Heart left ventricle (tissue), 16 donors: ENCODE measurements around the gene RBMS2. TPM values are rescaled to one million over a fixed set of nuclear protein-coding genes. Genes with fewer than 3 reads are reported as not detected.
"Not testable (repeated sequence)": the region's sequence is repeated elsewhere in the genome, so short reads cannot be mapped to it uniquely, and the experiment has no call there.

Experiments used
- ATAC-seq, 4 donors: fragments of 200-7000 bp; cut with Tn5 transposase; one replicate each; pipeline ENCODE4 v1.9.1; 2020 to 2022; ENCODE audit warnings: moderate library complexity in 4 of 4, mild to moderate bottlenecking in 3 of 4, moderate number of reproducible peaks in 1 of 4
- DNase-seq, 5 donors: peaks; one replicate each; pipeline ENCODE4 v3.0.0-alpha.2; 2020
- H3K27ac ChIP-seq, 12 donors: fragments of 200-600 bp; sonication (generic) in 4 of 12; one replicate each; pipeline versions ENCODE4 v1.5.0 to v1.8.0; 2016 to 2022; ENCODE audit warnings: mild to moderate bottlenecking in 2 of 12
- H3K27me3 ChIP-seq, 9 donors: fragments of 200-600 bp; sonication (generic) in 2 of 9; one replicate each; pipeline versions ENCODE4 v1.5.1 to v1.8.0; 2016 to 2022; ENCODE audit warnings: mild to moderate bottlenecking in 3 of 9
- H3K36me3 ChIP-seq, 9 donors: fragments of 200-600 bp; sonication (generic) in 2 of 9; one replicate each; pipeline versions ENCODE4 v1.5.0 to v1.8.0; 2018 to 2022; ENCODE audit warnings: mild to moderate bottlenecking in 2 of 9
- H3K4me1 ChIP-seq, 12 donors: fragments of 200-600 bp; sonication (generic) in 4 of 12; one replicate each; pipeline versions ENCODE4 v1.5.0 to v1.8.0; 2016 to 2022; ENCODE audit warnings: mild to moderate bottlenecking in 3 of 12
- H3K4me3 ChIP-seq, 12 donors: fragments of 200-600 bp; sonication (generic) in 4 of 12; one replicate each; pipeline versions ENCODE4 v1.5.0 to v1.8.0; 2017 to 2022; ENCODE audit warnings: mild to moderate bottlenecking in 9 of 12, moderate library complexity in 4 of 12
- H3K9me3 ChIP-seq, 12 donors: fragments of 200-600 bp; sonication (generic) in 4 of 12; one replicate each; pipeline versions ENCODE4 v1.5.0 to v1.8.0; 2016 to 2022; ENCODE audit warnings: mild to moderate bottlenecking in 1 of 12
- CTCF ChIP-seq, 12 donors: fragments of 200-600 bp; sonication (generic) in 4 of 12; IDR thresholded peaks; one replicate each; pipeline versions ENCODE4 v1.5.0 to v1.8.0; 2018 to 2022; ENCODE audit warnings: antibody characterized with exemption in 12 of 12, mild to moderate bottlenecking in 5 of 12
- POLR2A ChIP-seq, 2 donors: fragments of 450-650 bp; IDR thresholded peaks; one replicate each; pipeline ENCODE4 v1.6.1; 2017; ENCODE audit warnings: antibody characterized with exemption in 2 of 2, mild to moderate bottlenecking in 2 of 2, moderate library complexity in 2 of 2
- whole genome bisulfite sequencing, 4 donors: extraction: QIAGEN DNeasy Blood & Tissue Kit in 2 of 4; methylation state at CpG; one replicate each; pipeline versions ENCODE4 v1.1.5 to v1.1.7; 2013 to 2018; 5-methylcytosine and 5-hydroxymethylcytosine counted together
- intact Hi-C, 10 donors: fragments of 100-400 bp; cut with DNase I; formaldehyde crosslinking; loops; one replicate each; pipeline versions ENCODE4 v1.11.1 to v1.14.2; 2022
- polyA plus RNA-seq, 2 donors: library from polyadenylated mRNA; stranded (reverse); fragments of 200-250 nt; gene quantifications; one replicate each; pipeline ENCODE4 v1.2.3, GENCODE V29; 2013
- total RNA-seq, 9 donors: library from RNA; depleted of rRNA in 2 of 9; stranded (reverse); fragments of >200 nt in 2 of 9; fragmentation: NEBNext Ultra II Directional in 3 of 9; extraction: Animal tissue kit (Norgen Biotek cat#: 25700) in 3 of 9; gene quantifications; one replicate each; pipeline versions ENCODE4 v1.1.0 to v1.2.4, GENCODE V29; 2016 to 2023
- donor health status: ischemic (EF 13 %, LVEDD 7.1; RV severe dilation, severe dysfunction).
- donor health status: healthy with polysubstance abuse.
- donor health status: DM: no; HTN: yes; CAD: no.
- donor health status: DM: no; HTN: no; CAD: no.
- donor health status: ischemic (EF 25% LVEDD 6.9; RV normal size, moderate dysfunction).
- donor health status: ischemic (EF 25% LVEDD 5.7; RV mildly dilated, moderate dysfunction).
- donor health status: healthy.
- donor health status: DM: yes; HTN: yes; CAD: no.
- donor health status: ischemic (EF 35%, LVEDD 5.7; RV mildly dilated, moderate dysfunction).
- donor health status: nonischemic (EF 11% LVEDD 7.7; RV severe dilation, severe dysfunction).
- donor health status: DM: yes; HTN: yes; CAD: no.
- donor health status: PGD.
- donor health status: ischemic (EF 29% LVEDD 5.4; RV normal size, mild dysfunction).
- donor health status: nonischemic (EF 23%, LVEDD 6.1; RV moderate dilation, normal function).

Gene RBMS2
- total and polyA plus RNA-seq, 11 donors = 8.8 to 37.3 (median 29.1) TPM

- Histone ChIP-seq H3K4me3 (no peak overlapping the region), H3K36me3 (no peaks in the 10 kb centered on the region), H3K9me3 (no peaks in the 10 kb centered on the region), H3K27me3 (peaks cover 0 to 25% (median 0%) of the 10 kb centered on the region in 9 donors), H3K4me1 (peaks cover 0 to 22% (median 9%) of the 10 kb centered on the region in 12 donors), H3K27ac (no peak overlapping the region)
- TF ChIP-seq CTCF (IDR thresholded peaks at IDR 0.05) = no peak
- TF ChIP-seq POLR2A (IDR thresholded peaks at IDR 0.05) = no peak
- ATAC-seq (no peak), DNase-seq (no peak)
- intact Hi-C loops = no loop called here
- 78 to 87% (median 85%) methylated on average over 12 of the region's 12 CpGs for whole genome bisulfite sequencing, 4 donors
Measured at GRCh38 chr12:56486694-56487093, 34.9 kb upstream of the RBMS2 start.

- 6 to 22% (median 7%) methylated on average over 22 to 44 of the region's 44 CpGs for WGBS, 4 donors
- ATAC-seq = peak; percentile 32 to 61 (median 50)
- Histone ChIP-seq H3K4me3 (peak overlapping the region; percentile 21 to 83 (median 66)), H3K4me1 (peaks cover 0 to 22% (median 9%) of the 10 kb centered on the region in 12 donors), H3K36me3 (no peaks in the 10 kb centered on the region), H3K9me3 (no peaks in the 10 kb centered on the region), H3K27me3 (peaks cover 0 to 25% (median 0%) of the 10 kb centered on the region in 9 donors), H3K27ac (peak overlapping the region in 1 of 12 donors; percentile 18)
- peak in 3 of 5 donors; percentile 25 to 67 (median 49) for DNase-seq
- TF ChIP-seq CTCF (IDR thresholded peaks at IDR 0.05) (no peak), POLR2A (IDR thresholded peaks at IDR 0.05) (no peak)
- intact Hi-C loops = no loop called here
Measured at GRCh38 chr12:56487448-56488040, 34.1 kb upstream of the RBMS2 start.

DNA sequence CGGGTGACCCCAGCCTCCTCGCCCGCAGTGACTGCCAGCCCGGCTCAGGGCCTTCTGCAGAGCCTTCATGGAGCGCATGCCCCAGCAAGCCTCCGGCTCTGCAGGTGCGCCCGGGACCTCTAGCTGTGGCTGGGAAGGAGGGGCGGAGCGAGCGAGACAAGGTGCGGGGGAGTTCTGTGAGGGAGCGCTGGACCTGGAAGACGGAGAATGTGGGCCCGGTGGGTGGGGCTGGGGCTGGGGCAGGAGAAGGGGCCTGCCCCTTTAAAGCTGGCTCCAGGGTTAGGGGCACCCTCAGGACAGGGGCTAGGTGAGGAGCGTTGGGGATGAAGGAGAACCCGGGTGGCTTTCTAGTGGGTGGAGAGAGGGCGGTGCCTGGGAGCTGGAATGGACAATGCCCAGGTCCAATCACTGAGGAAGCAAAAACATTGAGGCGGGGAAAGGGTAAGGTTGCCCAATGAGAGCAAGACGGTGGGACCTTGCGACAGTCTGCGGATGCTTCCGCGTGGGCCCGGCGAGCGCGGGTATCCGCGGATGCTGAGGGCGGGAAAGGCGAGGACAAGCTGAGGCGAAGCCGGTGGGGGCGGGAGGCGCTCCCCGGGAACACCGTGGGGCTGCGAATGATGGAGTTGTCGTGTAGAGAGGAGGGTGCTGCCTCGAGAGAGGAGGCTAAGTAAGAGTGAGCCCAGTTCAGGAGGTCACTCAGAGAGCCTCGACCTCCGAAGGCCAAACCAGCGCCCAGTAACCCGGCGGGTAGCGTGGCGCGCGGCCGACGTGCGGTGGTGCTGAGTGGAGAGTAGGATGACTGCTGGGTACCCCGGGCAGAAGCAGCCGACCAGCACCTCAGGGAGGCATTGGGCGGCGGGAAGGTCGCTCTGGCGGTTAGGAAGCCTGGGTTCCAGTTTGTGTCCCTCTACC lies 33.3 kb upstream of the RBMS2 start, which contains the start of gene GLS2:
TSS of gene GLS2 (minus strand) at position 121 of the 915 bp plus-strand sequence. CDS start at position 78, 43 bp downstream.
- peak within 1 kb of the TSS in 2 of 12 donors; percentile 11 to 18 for H3K27ac ChIP-seq
- H3K4me3 ChIP-seq = peak within 1 kb of the TSS; percentile 21 to 83 (median 66)
- ATAC-seq = peak; percentile 91 to 99 (median 98)
- no peaks in the 10 kb centered on the region for H3K9me3 ChIP-seq
- H3K36me3 ChIP-seq = no peaks in the 10 kb centered on the region
- H3K4me1 ChIP-seq = peaks cover 0 to 22% (median 9%) of the 10 kb centered on the region in 12 donors
- 13 to 19% (median 18%) methylated on average over 44 to 59 of the region's 59 CpGs for WGBS, 4 donors
- DNase-seq = peak; percentile 78 to 82 (median 81)
- peaks cover 0 to 29% (median 0%) of the 10 kb centered on the region in 9 donors for H3K27me3 ChIP-seq
- intact Hi-C loops = no loop called here
- TF ChIP-seq POLR2A (IDR thresholded peaks at IDR 0.05) = no peak

GRCh38 chr12:56490360-56490759 lies 31.3 kb upstream of the RBMS2 start:
- H3K9me3 ChIP-seq = no peaks in the 10 kb centered on the region
- H3K27ac ChIP-seq = no peak overlapping the region
- no peak overlapping the region for H3K4me3 ChIP-seq
- H3K4me1 ChIP-seq = peaks cover 0 to 22% (median 9%) of the 10 kb centered on the region in 12 donors
- no peak for TF ChIP-seq POLR2A (IDR thresholded peaks at IDR 0.05)
- TF ChIP-seq CTCF (IDR thresholded peaks at IDR 0.05) = no peak
- ATAC-seq (no peak), DNase-seq (no peak)
- H3K27me3 ChIP-seq = peaks cover 0 to 29% (median 0%) of the 10 kb centered on the region in 9 donors
- intact Hi-C loops = no loop called here
- H3K36me3 ChIP-seq = no peaks in the 10 kb centered on the region

DNA sequence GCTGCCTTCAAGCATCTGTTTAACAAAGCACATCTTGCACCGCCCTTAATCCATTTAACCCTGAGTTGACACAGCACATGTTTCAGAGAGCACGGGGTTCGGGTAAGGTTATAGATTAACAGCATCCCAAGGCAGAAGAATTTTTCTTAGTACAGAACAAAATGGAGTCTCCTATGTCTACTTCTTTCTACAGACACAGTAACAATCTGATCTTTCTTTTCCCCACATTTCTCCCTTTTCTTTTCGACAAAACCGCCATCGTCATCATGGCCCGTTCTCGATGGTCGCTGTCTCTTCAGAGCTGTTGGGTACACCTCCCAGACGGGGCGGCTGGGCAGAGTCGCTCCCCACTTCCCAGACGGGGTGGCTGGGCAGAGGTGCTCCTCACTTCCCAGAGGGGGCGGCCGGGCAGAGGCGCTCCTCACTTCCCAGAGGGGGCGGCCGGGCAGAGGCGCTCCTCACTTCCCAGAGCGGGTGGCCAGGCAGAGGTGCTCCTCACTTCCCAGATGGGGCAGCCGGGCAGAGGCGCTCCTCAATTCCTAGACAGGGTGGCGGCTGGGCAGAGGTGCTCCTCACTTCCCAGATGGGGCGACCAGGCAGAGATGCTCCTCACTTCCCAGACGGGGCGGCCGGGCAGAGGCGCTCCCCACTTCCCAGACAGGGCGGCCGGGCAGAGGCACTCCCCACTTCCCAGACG lies 28.1 kb upstream of the RBMS2 start:
- H3K4me3 ChIP-seq, H3K36me3 ChIP-seq, H3K4me1 ChIP-seq, intact Hi-C loops, ATAC-seq, H3K27ac ChIP-seq, H3K9me3 ChIP-seq, DNase-seq: not testable (repeated sequence)
- H3K27me3 ChIP-seq = peaks cover 0 to 26% (median 0%) of the 10 kb centered on the region in 9 donors
- 91 to 96% (median 93%) methylated on average over 20 to 31 of the region's 31 CpGs for WGBS, 4 donors

GRCh38 chr12:56494106-56494415 lies 27.6 kb upstream of the RBMS2 start:
- DNase-seq, H3K27ac ChIP-seq, H3K9me3 ChIP-seq, H3K4me3 ChIP-seq, intact Hi-C loops, H3K36me3 ChIP-seq, ATAC-seq, H3K4me1 ChIP-seq: not testable (repeated sequence)
- peaks cover 0 to 21% (median 0%) of the 10 kb centered on the region in 9 donors for H3K27me3 ChIP-seq
- WGBS, 4 donors = 88 to 97% (median 95%) methylated on average over 5 to 15 of the region's 15 CpGs

GRCh38 chr12:56494481-56494880 lies 27.1 kb upstream of the RBMS2 start:
- H3K4me3 ChIP-seq, H3K27ac ChIP-seq, DNase-seq, H3K36me3 ChIP-seq, H3K9me3 ChIP-seq, intact Hi-C loops, ATAC-seq, H3K4me1 ChIP-seq: not testable (repeated sequence)
- H3K27me3 ChIP-seq = peaks cover 0 to 17% (median 0%) of the 10 kb centered on the region in 9 donors
- 95 to 97% (median 97%) methylated on average over 7 to 27 of the region's 27 CpGs for WGBS, 4 donors
